GM19351 (cell line): ENCODE data around the gene RGMB.

ENCODE experiments used
- ATAC-seq: cut with Tn5 transposase; IDR thresholded peaks from one replicate; pipeline ENCODE4 v1.9.1; 2021; ENCODE audit warnings: mild to moderate bottlenecking, moderate library complexity; ENCODE audit not compliant: unreplicated experiment

RGMB gene

GRCh38 chr5:98767581-98767980, 5.9 kb upstream of the RGMB start:
- no peak for ATAC-seq

- peak; percentile 36 for ATAC-seq
Observed at GRCh38 chr5:98768160-98768959, 5.1 kb upstream of the RGMB start.

- no peak for ATAC-seq
Observed at GRCh38 chr5:98768960-98769209, 4.6 kb upstream of the RGMB start.

DNA sequence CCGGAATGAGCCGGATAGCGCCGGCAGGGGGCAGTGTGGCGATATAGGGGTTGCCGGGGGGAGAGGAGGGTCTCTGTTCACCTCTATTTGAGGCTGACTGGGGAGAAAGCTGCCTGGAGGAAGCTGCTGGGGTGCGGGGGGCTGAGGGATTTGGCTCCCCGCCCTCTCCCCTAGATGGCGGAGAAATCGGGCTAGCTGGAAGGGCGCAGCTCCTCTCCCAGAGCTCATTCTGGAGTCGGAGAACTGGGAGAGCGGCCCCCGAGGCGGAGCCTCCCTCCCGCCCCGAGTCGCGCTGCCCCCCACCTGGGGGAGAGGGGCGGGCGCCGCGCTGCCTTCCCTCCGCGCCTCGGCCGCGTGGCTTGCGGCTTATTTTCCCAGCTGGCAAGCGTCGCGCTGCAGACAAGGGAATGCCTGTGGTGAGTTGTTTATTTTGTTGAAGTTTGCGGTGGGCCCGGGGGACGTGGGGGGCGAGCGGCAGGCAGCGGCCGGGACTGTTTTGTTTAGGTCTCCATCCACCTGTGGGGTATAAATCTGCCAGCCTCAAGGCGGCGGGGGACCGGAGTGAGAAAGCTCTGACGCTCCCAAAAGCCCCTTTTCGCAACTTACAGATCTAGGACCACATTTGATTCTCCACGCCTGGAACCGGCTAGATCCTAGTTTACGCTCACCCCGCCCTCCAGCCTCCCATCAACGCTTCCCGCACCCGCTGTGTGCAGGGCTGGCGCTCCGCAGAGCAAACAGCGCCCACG, 4.1 kb upstream of the RGMB start:
- ATAC-seq: no peak

GRCh38 chr5:98769959-98770208, 3.6 kb upstream of the RGMB start:
- ATAC-seq: no peak

- no peak for ATAC-seq
Observed at GRCh38 chr5:98770209-98770910, 3.1 kb upstream of the RGMB start.

DNA sequence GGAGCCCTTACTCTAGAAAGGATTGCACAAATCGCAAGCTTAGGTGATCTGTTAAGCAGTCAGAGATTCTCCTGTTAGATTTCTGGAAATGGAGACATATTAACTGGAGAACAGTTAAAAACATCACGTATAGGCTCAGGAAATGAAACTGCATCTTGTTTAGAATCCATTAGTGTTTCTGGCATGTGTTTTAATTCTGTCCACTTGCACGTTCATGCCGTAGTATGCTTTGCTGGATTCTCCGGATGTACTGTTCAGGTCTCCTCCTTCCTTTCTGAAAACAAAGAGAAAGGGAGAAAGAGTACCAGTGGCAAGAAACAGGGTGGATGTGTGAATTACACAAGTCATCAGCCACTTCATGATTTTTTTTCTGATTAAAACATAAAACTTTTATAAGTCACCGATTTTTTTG, 2.5 kb upstream of the RGMB start:
- ATAC-seq: no peak

DNA sequence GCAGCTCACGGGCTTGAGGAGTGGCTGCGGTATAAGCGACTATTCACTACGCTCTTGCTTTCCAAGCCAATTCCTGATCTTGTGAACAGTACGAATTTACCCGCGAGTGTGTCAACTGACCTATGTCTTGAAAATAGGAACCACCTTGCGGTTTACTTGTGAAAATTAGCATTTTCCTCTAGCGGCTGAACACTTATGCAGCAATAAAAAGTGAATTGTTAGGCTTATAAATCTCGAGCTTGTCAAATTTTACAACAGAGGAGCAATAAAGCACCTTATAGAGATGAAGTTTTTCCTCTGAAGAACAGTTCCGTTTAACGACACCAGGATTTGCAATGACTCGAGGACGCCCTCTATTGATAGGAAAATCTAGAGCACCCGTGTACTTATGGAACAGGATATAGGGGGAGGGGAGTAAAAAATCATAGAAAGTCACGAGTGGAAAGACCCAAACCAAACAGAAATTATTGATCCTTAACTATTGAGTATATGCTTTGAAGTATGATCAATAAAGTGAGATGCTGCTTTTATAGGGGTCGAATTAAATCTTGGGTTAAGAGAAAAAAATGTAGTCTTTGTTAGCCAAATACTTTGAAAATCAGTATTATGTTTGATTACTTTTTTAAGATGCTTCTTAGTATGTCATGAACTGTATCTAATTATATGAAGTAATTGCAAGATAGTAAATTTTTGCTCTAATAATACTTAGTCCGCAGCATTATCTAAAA, 1.9 kb upstream of the RGMB start:
- ATAC-seq: no peak

GRCh38 chr5:98772415-98773213, 849 bp upstream of the RGMB start:
- ATAC-seq: peak; percentile 16

- no peak for ATAC-seq
Observed at GRCh38 chr5:98773214-98773463, 324 bp upstream of the RGMB start.

DNA sequence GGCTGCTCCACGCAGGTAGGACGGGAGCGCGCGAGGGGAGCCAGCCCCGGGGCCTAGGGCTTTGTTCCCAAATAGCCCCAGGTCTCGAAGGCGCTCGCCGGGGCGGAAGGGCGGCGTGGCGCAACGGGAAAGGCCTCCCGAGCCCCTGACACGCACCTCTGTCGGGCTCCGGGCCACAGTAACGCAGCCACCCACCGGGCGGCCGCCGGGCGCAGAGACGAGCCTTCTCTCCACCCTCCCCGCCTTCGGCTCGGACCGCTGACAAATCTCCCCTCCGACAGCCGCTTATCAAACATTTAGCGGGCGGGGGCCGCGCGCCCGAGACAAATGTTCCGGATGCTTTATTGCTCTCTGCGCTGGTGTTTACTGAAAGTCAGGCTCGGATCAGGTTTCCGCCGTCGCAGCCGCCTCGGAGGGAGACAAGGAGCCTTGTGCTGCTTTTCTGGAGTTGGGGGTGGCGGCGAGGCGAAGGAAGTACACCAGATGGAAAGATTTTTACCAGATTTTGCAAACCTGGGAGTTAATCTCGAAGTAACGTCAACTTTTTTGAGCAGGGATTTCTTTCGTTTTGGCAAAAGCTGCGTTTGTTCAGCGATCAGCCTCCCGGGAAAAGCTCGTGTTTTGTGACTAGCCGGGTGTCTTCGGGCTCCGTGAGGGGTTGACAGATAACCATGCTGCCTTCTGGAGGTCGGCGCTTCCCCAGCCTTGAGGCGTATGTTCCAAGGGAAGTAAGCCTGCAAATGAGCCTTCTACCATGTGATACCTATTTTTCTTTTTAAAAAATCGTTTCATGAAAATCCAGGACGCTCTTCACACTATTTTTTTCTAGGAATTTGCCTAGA, 950 bp downstream of the RGMB start:
- peak; percentile 31 for ATAC-seq

GRCh38 chr5:98775246-98776065, 2.0 kb downstream of the RGMB start:
- no peak for ATAC-seq

GRCh38 chr5:98776066-98776705, 2.7 kb downstream of the RGMB start:
- no peak for ATAC-seq

DNA sequence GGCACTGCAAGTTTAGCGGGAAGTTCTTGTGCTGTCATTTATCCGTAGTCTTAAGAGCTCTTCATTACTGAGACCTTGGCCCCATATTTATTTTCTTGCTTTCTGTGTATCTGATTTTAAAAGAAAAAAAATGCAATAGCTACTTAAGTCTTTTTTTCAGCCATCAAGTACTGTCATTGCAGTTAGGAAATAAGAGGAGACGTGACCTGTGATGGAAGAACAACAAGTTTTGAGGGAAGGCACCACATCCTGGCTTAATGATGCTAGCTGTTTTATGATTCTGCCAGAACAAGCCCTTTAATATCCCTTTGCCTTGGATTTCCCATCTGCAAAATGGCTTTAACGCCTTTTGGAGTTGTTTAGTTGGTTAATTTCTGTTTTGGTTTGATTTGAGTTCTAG, 3.8 kb downstream of the RGMB start:
- no peak for ATAC-seq

DNA sequence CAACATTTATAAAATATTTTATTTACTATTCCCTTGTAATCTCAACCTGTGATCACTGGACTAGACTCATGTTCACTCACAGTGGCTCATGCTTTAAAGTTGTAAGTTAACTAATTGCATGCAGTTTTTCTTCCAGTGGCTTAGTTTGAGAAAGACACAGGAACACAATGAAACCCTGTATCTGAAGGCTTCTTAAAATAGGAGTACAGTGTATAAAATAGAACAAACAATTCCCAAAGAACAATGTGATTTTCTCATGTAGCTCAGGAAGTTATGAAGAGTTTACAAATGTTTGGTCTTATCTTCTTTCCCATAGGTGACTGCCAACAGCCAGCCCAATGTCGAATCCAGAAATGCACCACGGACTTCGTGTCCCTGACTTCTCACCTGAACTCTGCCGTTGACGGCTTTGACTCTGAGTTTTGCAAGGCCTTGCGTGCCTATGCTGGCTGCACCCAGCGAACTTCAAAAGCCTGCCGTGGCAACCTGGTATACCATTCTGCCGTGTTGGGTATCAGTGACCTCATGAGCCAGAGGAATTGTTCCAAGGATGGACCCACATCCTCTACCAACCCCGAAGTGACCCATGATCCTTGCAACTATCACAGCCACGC, 5.9 kb downstream of the RGMB start:
- ATAC-seq: no peak

DNA sequence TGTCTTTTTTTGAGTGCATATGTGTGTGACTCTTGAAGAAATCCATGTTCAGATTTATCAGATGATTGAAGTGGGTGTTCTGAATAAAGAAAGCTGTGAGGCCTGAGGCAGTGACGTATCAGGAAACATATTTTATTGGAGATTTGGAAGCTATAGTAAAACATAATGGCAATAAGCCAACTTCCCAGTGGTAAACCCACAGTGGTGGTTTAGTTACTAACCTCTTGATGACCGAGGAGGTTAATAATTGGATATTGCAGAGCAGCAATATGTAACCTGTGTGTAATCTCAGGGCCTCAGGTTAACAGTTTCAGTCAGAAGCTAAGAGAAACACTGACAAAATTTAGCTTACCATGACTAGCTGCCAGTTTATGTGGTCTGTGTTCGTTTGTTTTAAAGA, 6.9 kb downstream of the RGMB start:
- no peak for ATAC-seq

- no peak for ATAC-seq
Observed at GRCh38 chr5:98781520-98781919, 8.1 kb downstream of the RGMB start.

GRCh38 chr5:98781964-98782363, 8.5 kb downstream of the RGMB start:
- no peak for ATAC-seq
